ENCODE data around the gene CCL4. TPM values are rescaled to one million over a fixed set of nuclear protein-coding genes. Genes with fewer than 3 reads are reported as not detected.
"Not testable (repeated sequence)": the region's sequence is repeated elsewhere in the genome, so short reads cannot be mapped to it uniquely, and the experiment has no call there.

The CCL4 gene
- total RNA-seq = 1 to 10 TPM in 3 of 4 donors, not detected in 1; 1.7 to 3.0 (median 2.0) TPM

GRCh38 chr17:36103401-36103975, at the start of gene CCL4:
TSS of gene CCL4 (plus strand) at chr17:36103827. CDS start at chr17:36103906, 79 bp downstream.
- DNase-seq (ENCODE audit: extremely low spot score); H3K36me3 ChIP-seq; H3K4me3 ChIP-seq; H3K9me3 ChIP-seq; H3K27me3 ChIP-seq; H3K27ac ChIP-seq (replicated peaks in 1 of 4); H3K4me1 ChIP-seq; intact Hi-C loops (cut with DNase I): not testable (repeated sequence)
- WGBS = 73% methylated on average over 6 of the region's 6 CpGs

- DNase-seq (ENCODE audit: extremely low spot score) = no peak
- Histone ChIP-seq H3K27me3 (no peaks in the 10 kb centered on the region), H3K27ac (replicated peaks in 1 of 4) (no peak overlapping the region), H3K9me3 (peaks cover 0 to 13% (median 8%) of the 10 kb centered on the region in 4 donors), H3K4me1 (no peaks in the 10 kb centered on the region), H3K36me3 (no peaks in the 10 kb centered on the region), H3K4me3 (no peak overlapping the region)
- intact Hi-C loops (cut with DNase I) = no loop called here
- WGBS = 87% methylated on average over 2 of the region's 2 CpGs
- TF ChIP-seq POLR2A (IDR thresholded peaks at IDR 0.05; ENCODE audit: low read depth) (no peak), POLR2AphosphoS5 (IDR thresholded peaks at IDR 0.05) (no peak), EP300 (IDR thresholded peaks at IDR 0.05) (no peak), CTCF (IDR thresholded peaks at IDR 0.05) (no peak)
Observed at GRCh38 chr17:36055171-36055570, 48.5 kb upstream of the CCL4 start.

GRCh38 chr17:36055921-36056520, 47.6 kb upstream of the CCL4 start:
- no peak for DNase-seq (ENCODE audit: extremely low spot score)
- Histone ChIP-seq H3K27me3 (no peaks in the 10 kb centered on the region), H3K4me3 (no peak overlapping the region), H3K9me3 (peaks cover 0 to 13% (median under 1%) of the 10 kb centered on the region in 4 donors), H3K4me1 (no peaks in the 10 kb centered on the region), H3K36me3 (no peaks in the 10 kb centered on the region), H3K27ac (replicated peaks in 1 of 4) (no peak overlapping the region)
- no peak for TF ChIP-seq EP300 (IDR thresholded peaks at IDR 0.05)
- TF ChIP-seq POLR2AphosphoS5 (IDR thresholded peaks at IDR 0.05) = no peak
- TF ChIP-seq POLR2A (IDR thresholded peaks at IDR 0.05; ENCODE audit: low read depth) = no peak
- TF ChIP-seq CTCF (IDR thresholded peaks at IDR 0.05) = no peak
- 77% methylated on average over 4 of the region's 4 CpGs for WGBS
- intact Hi-C loops (cut with DNase I) = no loop called here

- no peaks in the 10 kb centered on the region for H3K9me3 ChIP-seq
Observed at GRCh38 chr17:36057911-36058310, 45.7 kb upstream of the CCL4 start.

GRCh38 chr17:36059406-36059805, 44.2 kb upstream of the CCL4 start:
- intact Hi-C loops (cut with DNase I) = no loop called here
- DNase-seq (ENCODE audit: extremely low spot score) = no peak
- TF ChIP-seq CTCF (IDR thresholded peaks at IDR 0.05) (no peak), POLR2A (IDR thresholded peaks at IDR 0.05; ENCODE audit: low read depth) (no peak), EP300 (IDR thresholded peaks at IDR 0.05) (no peak), POLR2AphosphoS5 (IDR thresholded peaks at IDR 0.05) (no peak)
- Histone ChIP-seq H3K4me3 (no peak overlapping the region), H3K27me3 (no peaks in the 10 kb centered on the region), H3K27ac (replicated peaks in 1 of 4) (no peak overlapping the region), H3K4me1 (no peaks in the 10 kb centered on the region), H3K9me3 (no peaks in the 10 kb centered on the region), H3K36me3 (no peaks in the 10 kb centered on the region)
- 79% methylated on average over 7 of the region's 7 CpGs for WGBS

More at GRCh38 chr17:36057911-36058310, 45.7 kb upstream of the CCL4 start:
- H3K36me3 ChIP-seq = no peaks in the 10 kb centered on the region
- no peak for TF ChIP-seq POLR2A (IDR thresholded peaks at IDR 0.05; ENCODE audit: low read depth)
- no peak for TF ChIP-seq CTCF (IDR thresholded peaks at IDR 0.05)
- H3K4me3 ChIP-seq = no peak overlapping the region
- H3K4me1 ChIP-seq = no peaks in the 10 kb centered on the region
- intact Hi-C loops (cut with DNase I) = no loop called here
- H3K27me3 ChIP-seq = no peaks in the 10 kb centered on the region
- no peak for DNase-seq (ENCODE audit: extremely low spot score)
- H3K27ac ChIP-seq (replicated peaks in 1 of 4) = no peak overlapping the region

Measured in esophagus muscularis mucosa (tissue), 4 donors.